ENCODE data around the gene ELMO3.

DNA sequence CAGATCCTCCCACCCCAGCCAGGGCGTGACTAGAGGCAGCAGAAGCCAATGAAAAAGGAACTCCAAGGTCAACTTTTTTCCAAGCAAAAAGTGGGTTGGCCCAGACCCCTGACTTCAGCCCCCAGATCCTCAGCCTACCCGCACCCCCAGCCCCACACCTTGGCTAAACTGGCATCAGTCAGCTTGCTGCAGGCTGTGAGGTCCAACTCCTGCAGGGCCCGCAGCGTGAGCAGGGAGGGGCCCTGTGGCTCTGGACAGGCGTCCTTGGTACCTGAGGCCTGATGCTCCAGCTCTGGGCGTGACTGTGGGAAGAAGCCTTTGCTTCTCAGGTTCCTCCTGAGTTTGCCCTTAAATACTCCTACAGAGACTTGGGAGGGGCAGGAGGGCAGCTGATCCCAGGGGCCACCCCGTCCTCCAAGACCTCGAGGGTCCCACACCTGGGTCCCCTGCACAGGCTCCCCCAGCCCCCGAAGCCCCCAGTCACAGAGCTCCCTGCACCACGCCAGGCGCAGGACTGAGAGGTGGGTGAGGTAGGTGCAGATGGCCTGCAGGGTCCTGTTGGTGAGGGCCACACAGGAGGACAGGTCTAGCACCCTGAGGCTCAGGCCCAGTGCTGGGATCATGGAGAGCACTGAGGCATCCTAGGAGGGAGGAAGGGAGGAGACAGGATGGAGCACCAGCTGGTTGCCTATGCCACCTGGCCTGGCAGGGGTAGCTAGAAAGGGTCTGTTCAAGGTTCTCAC, 9.4 kb downstream of the ELMO3 start:
- TF ChIP-seq, protein P1, sequence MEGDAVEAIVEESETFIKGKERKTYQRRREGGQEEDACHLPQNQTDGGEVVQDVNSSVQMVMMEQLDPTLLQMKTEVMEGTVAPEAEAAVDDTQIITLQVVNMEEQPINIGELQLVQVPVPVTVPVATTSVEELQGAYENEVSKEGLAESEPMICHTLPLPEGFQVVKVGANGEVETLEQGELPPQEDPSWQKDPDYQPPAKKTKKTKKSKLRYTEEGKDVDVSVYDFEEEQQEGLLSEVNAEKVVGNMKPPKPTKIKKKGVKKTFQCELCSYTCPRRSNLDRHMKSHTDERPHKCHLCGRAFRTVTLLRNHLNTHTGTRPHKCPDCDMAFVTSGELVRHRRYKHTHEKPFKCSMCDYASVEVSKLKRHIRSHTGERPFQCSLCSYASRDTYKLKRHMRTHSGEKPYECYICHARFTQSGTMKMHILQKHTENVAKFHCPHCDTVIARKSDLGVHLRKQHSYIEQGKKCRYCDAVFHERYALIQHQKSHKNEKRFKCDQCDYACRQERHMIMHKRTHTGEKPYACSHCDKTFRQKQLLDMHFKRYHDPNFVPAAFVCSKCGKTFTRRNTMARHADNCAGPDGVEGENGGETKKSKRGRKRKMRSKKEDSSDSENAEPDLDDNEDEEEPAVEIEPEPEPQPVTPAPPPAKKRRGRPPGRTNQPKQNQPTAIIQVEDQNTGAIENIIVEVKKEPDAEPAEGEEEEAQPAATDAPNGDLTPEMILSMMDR (IDR thresholded peaks at IDR 0.05), result no peak
- TF ChIP-seq POLR2A (IDR thresholded peaks at IDR 0.05), result no peak

All from ovary (tissue), 3 donors.